ENCODE data around the gene LRRIQ1. TPM values are rescaled to one million over a fixed set of nuclear protein-coding genes. Genes with fewer than 3 reads are reported as not detected.
A peak's percentile ranks its signal among the peaks of the same experiment; 100 is the strongest.

Gene LRRIQ1
- total and polyA plus RNA-seq, 2 of the 8 experiments (the other 6 are each of a cell fraction or from before 2014, with no cell fraction given) = 0.24 to 0.76 TPM

- Histone ChIP-seq H2BK12ac (ENCODE audit: low read depth, low read length) (no peak overlapping the region), H3K23ac (ENCODE audit: insufficient read length) (no peak overlapping the region), H3K9me3 (ENCODE audit: insufficient read depth in 2 of 2, low read depth in 1 of 2, low read length in 1 of 2) (no peaks in the 10 kb centered on the region), H3K23me2 (ENCODE audit: low read depth, low read length) (no peaks in the 10 kb centered on the region), H3K56ac (replicated peaks; ENCODE audit: insufficient read length, low read depth, low read length) (no peak overlapping the region), H2BK120ac (replicated peaks; ENCODE audit: low read depth, low read length) (no peak overlapping the region), H2AFZ (ENCODE audit: low read length) (peak overlapping the region; percentile 14; the same call in 1 of the 2 replicates), H4K20me1 (replicated peaks in 1 of 2; ENCODE audit: control insufficient read depth in 1 of 2, insufficient read depth in 2 of 2, low read length in 2 of 2) (no peaks in the 10 kb centered on the region), H3K4ac (replicated peaks; ENCODE audit: insufficient read length, low read depth, low read length) (no peak overlapping the region), H3K27me3 (replicated peaks in 1 of 4; ENCODE audit: control insufficient read depth in 3 of 4, extremely low read depth in 1 of 4, insufficient read depth in 3 of 4, low read length in 3 of 4) (no peaks in the 10 kb centered on the region), H4K8ac (ENCODE audit: extremely low read depth, insufficient read depth, low read length) (no peak overlapping the region), H3K4me1 (replicated peaks in 1 of 4; ENCODE audit: control insufficient read depth in 3 of 4, insufficient read depth in 4 of 4, low read length in 3 of 4) (no peaks in the 10 kb centered on the region), H3K79me2 (ENCODE audit: control insufficient read depth in 1 of 2, insufficient read depth in 2 of 2, low read length in 2 of 2) (no peaks in the 10 kb centered on the region), H3K4me2 (ENCODE audit: insufficient read depth in 1 of 2, low read depth in 2 of 2, low read length in 2 of 2) (no peak overlapping the region), H2BK15ac (ENCODE audit: low read length) (no peak overlapping the region), H2BK20ac (ENCODE audit: low read length) (no peak overlapping the region), H4K5ac (ENCODE audit: insufficient read length, low read depth, low read length) (no peak overlapping the region), H3K4me3 (ENCODE audit: extremely low read depth in 1 of 4, insufficient read depth in 2 of 4, low read depth in 3 of 4, low read length in 4 of 4) (no peak overlapping the region), H3K79me1 (ENCODE audit: low read depth, low read length) (no peaks in the 10 kb centered on the region), H3K27ac (ENCODE audit: low read depth, low read length) (no peak overlapping the region), H3K9ac (replicated peaks in 1 of 4; ENCODE audit: extremely low read depth in 1 of 4, low read depth in 3 of 4, low read length in 3 of 4) (no peak overlapping the region), H3K18ac (ENCODE audit: extremely low read depth, low read length) (no peak overlapping the region), H3K36me3 (ENCODE audit: control insufficient read depth in 2 of 4, insufficient read depth in 4 of 4, low read length in 3 of 4) (no peaks in the 10 kb centered on the region), H2AK5ac (ENCODE audit: low read depth, low read length) (no peak overlapping the region), H2BK5ac (ENCODE audit: low read depth, low read length) (no peak overlapping the region), H3K14ac (ENCODE audit: insufficient read length) (no peak overlapping the region), H4K91ac (replicated peaks; ENCODE audit: insufficient read length, low read length) (no peak overlapping the region)
- POLR2A ChIA-PET (ENCODE audit: partially characterized antibody) = no interaction called here
- CTCF ChIA-PET (ENCODE audit: partially characterized antibody) = interaction anchor here (0.7 kb wide), 1 partner anchor 32 kb away, joined by 3 read pairs; no protein-coding TSS in a partner anchor
- WGBS, 2 experiments (ENCODE audit: extremely low coverage in 1 of 2, insufficient coverage in 1 of 2, insufficient read length in 1 of 2, insufficient replicate concordance in 2 of 2, low coverage in 1 of 2, low lambda C conversion rate in 2 of 2, missing lambda C conversion rate in 1 of 2) = 94% methylated on average over 1 of the region's 1 CpG; no CpG with 5 or more reads in 1 of the 2 experiments
- TF ChIP-seq CREB1 (IDR thresholded peaks at IDR 0.05) (no peak), USF2 (IDR thresholded peaks at IDR 0.05; ENCODE audit: low read length) (no peak), HDAC6 (IDR thresholded peaks at IDR 0.05; ENCODE audit: low read depth, low read length) (no peak)
- DNase-seq (ENCODE audit: low read depth in 1 of 2, low spot score in 2 of 2) = no peak
- FAIRE-seq = no peak
Measured at GRCh38 chr12:85225501-85225900, 189.3 kb downstream of the LRRIQ1 start.

Data from H1 (cell line).